Astrocyte of the spinal cord (primary cell): ENCODE results near the gene OR1F1.

Experiments used
- DNase-seq: peaks from one replicate; pipeline ENCODE4 v3.0.0; 2011; ENCODE audit warnings: low read depth, low spot score
- H3K4me3 ChIP-seq: 2 replicates; pipeline ENCODE4 v1.5.1; 2011; ENCODE audit warnings: low read depth, mild to moderate bottlenecking, low read length, moderate library complexity
- CTCF ChIP-seq: IDR thresholded peaks from 2 replicates; pipeline ENCODE4 v1.5.1; 2012; ENCODE audit warnings: low read depth, mild to moderate bottlenecking, low read length, inconsistent platforms
- in situ Hi-C: cut with HindIII; loops from 2 replicates; pipeline ENCODE4 v1.10.0; 2017; ENCODE audit warnings: low sequenced_read_pairs

OR1F1 gene

GRCh38 chr16:3150346-3151218 is 37.4 kb upstream of the OR1F1 start:
- H3K4me3 ChIP-seq, result peak overlapping the region; percentile 76
- peak; percentile 96 for DNase-seq
- in situ Hi-C loops, result no loop called here
- TF ChIP-seq CTCF, result no peak

- in situ Hi-C loops, result no loop called here
- no peak for TF ChIP-seq CTCF
- DNase-seq, result no peak
- H3K4me3 ChIP-seq, result peak overlapping the region; percentile 50
Measured at GRCh38 chr16:3152027-3152276, 36.1 kb upstream of the OR1F1 start.

- in situ Hi-C loops, result no loop called here
- peak overlapping the region; percentile 50 for H3K4me3 ChIP-seq
- peak; percentile 91 for DNase-seq
- TF ChIP-seq CTCF, result peak; percentile 51
Measured at GRCh38 chr16:3152277-3152990, 35.6 kb upstream of the OR1F1 start.

GRCh38 chr16:3152991-3153368 is 35.0 kb upstream of the OR1F1 start:
- DNase-seq, result no peak
- no peak for TF ChIP-seq CTCF
- in situ Hi-C loops, result no loop called here
- H3K4me3 ChIP-seq, result no peak overlapping the region

GRCh38 chr16:3155181-3155580 is 32.8 kb upstream of the OR1F1 start:
- in situ Hi-C loops, result no loop called here
- TF ChIP-seq CTCF, result no peak
- DNase-seq, result no peak
- no peak overlapping the region for H3K4me3 ChIP-seq

- no peak for DNase-seq
- TF ChIP-seq CTCF, result no peak
- H3K4me3 ChIP-seq, result no peak overlapping the region
- in situ Hi-C loops, result no loop called here
Measured at GRCh38 chr16:3155972-3156371, 32.0 kb upstream of the OR1F1 start.
